ENCODE measurements around the gene KICS2.

DNA sequence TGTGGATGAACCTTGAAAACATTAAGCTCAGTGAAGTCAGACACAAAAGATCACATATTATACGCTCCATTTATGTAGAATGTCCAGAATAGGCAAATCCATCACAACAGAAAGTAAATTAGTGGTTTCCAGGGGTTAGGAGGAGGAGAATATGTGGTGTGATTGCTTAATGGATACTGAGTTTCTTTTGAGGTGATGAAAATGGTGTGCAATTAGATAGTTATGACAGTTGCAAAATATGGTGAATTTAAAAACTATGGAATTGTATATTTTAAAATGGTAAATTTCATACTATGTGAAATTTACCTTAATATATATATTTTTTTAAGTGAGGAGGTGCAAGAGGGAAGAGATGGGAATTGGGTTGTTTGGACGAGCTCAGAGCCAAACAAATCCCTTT is 46.3 kb upstream of the KICS2 start:
- TF ChIP-seq POLR2A (IDR thresholded peaks at IDR 0.05) = no peak
- TF ChIP-seq, protein P1, sequence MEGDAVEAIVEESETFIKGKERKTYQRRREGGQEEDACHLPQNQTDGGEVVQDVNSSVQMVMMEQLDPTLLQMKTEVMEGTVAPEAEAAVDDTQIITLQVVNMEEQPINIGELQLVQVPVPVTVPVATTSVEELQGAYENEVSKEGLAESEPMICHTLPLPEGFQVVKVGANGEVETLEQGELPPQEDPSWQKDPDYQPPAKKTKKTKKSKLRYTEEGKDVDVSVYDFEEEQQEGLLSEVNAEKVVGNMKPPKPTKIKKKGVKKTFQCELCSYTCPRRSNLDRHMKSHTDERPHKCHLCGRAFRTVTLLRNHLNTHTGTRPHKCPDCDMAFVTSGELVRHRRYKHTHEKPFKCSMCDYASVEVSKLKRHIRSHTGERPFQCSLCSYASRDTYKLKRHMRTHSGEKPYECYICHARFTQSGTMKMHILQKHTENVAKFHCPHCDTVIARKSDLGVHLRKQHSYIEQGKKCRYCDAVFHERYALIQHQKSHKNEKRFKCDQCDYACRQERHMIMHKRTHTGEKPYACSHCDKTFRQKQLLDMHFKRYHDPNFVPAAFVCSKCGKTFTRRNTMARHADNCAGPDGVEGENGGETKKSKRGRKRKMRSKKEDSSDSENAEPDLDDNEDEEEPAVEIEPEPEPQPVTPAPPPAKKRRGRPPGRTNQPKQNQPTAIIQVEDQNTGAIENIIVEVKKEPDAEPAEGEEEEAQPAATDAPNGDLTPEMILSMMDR (IDR thresholded peaks at IDR 0.05) = no peak

Data from stomach (tissue), 4 donors.